WTC11 (cell line): ENCODE measurements around the gene NECAB3. TPM values are rescaled to one million over a fixed set of nuclear protein-coding genes. Genes with fewer than 3 reads are reported as not detected.
A peak's percentile ranks its signal among the peaks of the same experiment; 100 is the strongest.

Experiments
- ATAC-seq: fragments of 200-7000 bp; cut with Tn5 transposase; 2 replicates; pipeline ENCODE4 v1.10.0; 2021; ENCODE audit warnings: mild to moderate bottlenecking, moderate library complexity
- CTCF ChIA-PET: fragments of 300-600 bp; sonication (Branson Sonifier 250); formaldehyde crosslinking; loops from one replicate; lab custom pipeline; 2021; ENCODE audit warnings: antibody characterized with exemption; lab: Charles Lee
- POLR2A ChIA-PET: fragments of 350-600 bp; sonication (Branson Sonifier 250); formaldehyde crosslinking; loops from one replicate; lab custom pipeline; 2021; ENCODE audit warnings: antibody characterized with exemption; lab: Charles Lee
- DNase-seq: peaks from one replicate; pipeline ENCODE4 v3.0.0; 2021; ENCODE audit warnings: low spot score
- H3K27ac Mint-ChIP-seq: 2 replicates; pipeline ENCODE4 v1.8.0; 2021; ENCODE audit warnings: mixed read lengths
- H3K27me3 Mint-ChIP-seq: 2 replicates; pipeline ENCODE4 v1.8.0; 2021; ENCODE audit warnings: low read depth, mild to moderate bottlenecking, moderate library complexity, mixed read lengths
- H3K36me3 Mint-ChIP-seq: 2 replicates; pipeline ENCODE4 v1.8.0; 2021; ENCODE audit warnings: mixed read lengths
- H3K4me1 Mint-ChIP-seq: 2 replicates; pipeline ENCODE4 v1.8.0; 2022; ENCODE audit warnings: mixed read lengths
- H3K4me3 Mint-ChIP-seq: 2 replicates; pipeline ENCODE4 v1.8.0; 2021; ENCODE audit warnings: mild to moderate bottlenecking, moderate library complexity, mixed read lengths
- H3K9me3 Mint-ChIP-seq: 2 replicates; pipeline ENCODE4 v1.8.0; 2021; ENCODE audit warnings: mixed read lengths
- ATF2 ChIP-seq: sonication (generic); formaldehyde crosslinking; IDR thresholded peaks from 2 replicates; pipeline ENCODE4 v1.8.1; 2022; ENCODE audit warnings: low read depth, missing genetic modification reagents, borderline replicate concordance
- EMX1 ChIP-seq: fragments of 250-450 bp; sonication (Bioruptor Pico); IDR thresholded peaks from 2 replicates; pipeline ENCODE4 v1.8.0; 2021; ENCODE audit warnings: mild to moderate bottlenecking
- GRHL2 ChIP-seq: fragments of 250-450 bp; sonication (Bioruptor Pico); IDR thresholded peaks from 2 replicates; pipeline ENCODE4 v1.8.0; 2022; ENCODE audit warnings: mild to moderate bottlenecking, moderate library complexity; ENCODE audit not compliant: insufficient replicate concordance, severe bottlenecking
- JAZF1 ChIP-seq: fragments of 250-450 bp; sonication (Bioruptor Pico); IDR thresholded peaks from 2 replicates; pipeline ENCODE4 v1.9.0; 2021; ENCODE audit warnings: moderate library complexity, mild to moderate bottlenecking, inconsistent platforms
- JUN ChIP-seq: sonication (generic); formaldehyde crosslinking; IDR thresholded peaks from 2 replicates; pipeline ENCODE4 v1.8.0; 2023; ENCODE audit warnings: mild to moderate bottlenecking, missing genetic modification reagents
- MAX ChIP-seq: sonication (generic); formaldehyde crosslinking; IDR thresholded peaks from 2 replicates; pipeline ENCODE4 v1.8.0; 2022; ENCODE audit warnings: mild to moderate bottlenecking, missing genetic modification reagents
- MLX ChIP-seq: sonication (generic); formaldehyde crosslinking; IDR thresholded peaks from 2 replicates; pipeline ENCODE4 v1.8.1; 2023; ENCODE audit warnings: mild to moderate bottlenecking, missing genetic modification reagents, moderate library complexity
- MXD4 ChIP-seq: fragments of 250-450 bp; sonication (Bioruptor Pico); IDR thresholded peaks from 2 replicates; pipeline ENCODE4 v1.8.0; 2021; ENCODE audit warnings: mild to moderate bottlenecking, moderate library complexity, borderline replicate concordance
- MYBL2 ChIP-seq: sonication (generic); formaldehyde crosslinking; IDR thresholded peaks from 2 replicates; pipeline ENCODE4 v1.8.1; 2023; ENCODE audit warnings: mild to moderate bottlenecking, moderate library complexity, missing genetic modification reagents
- NFYB ChIP-seq: sonication (generic); formaldehyde crosslinking; conservative IDR thresholded peaks from 2 replicates; pipeline ENCODE4 v1.8.0; 2022; ENCODE audit warnings: low read depth, missing genetic modification reagents
- PREB ChIP-seq: sonication (generic); formaldehyde crosslinking; IDR thresholded peaks from 2 replicates; pipeline ENCODE4 v1.8.1; 2022; ENCODE audit warnings: mild to moderate bottlenecking, missing genetic modification reagents, moderate library complexity, borderline replicate concordance
- SMAD3 ChIP-seq: sonication (generic); formaldehyde crosslinking; IDR thresholded peaks from 2 replicates; pipeline ENCODE4 v1.8.0; 2022; ENCODE audit warnings: missing genetic modification reagents, mild to moderate bottlenecking, borderline replicate concordance
- SP1 ChIP-seq: sonication (generic); formaldehyde crosslinking; conservative IDR thresholded peaks from 2 replicates; pipeline ENCODE4 v1.8.1; 2022; ENCODE audit warnings: missing genetic modification reagents
- USF2 ChIP-seq: sonication (generic); formaldehyde crosslinking; IDR thresholded peaks from 2 replicates; pipeline ENCODE4 v1.8.1; 2023; ENCODE audit warnings: mild to moderate bottlenecking, missing genetic modification reagents, moderate library complexity
- ZNF423 ChIP-seq: fragments of 250-450 bp; sonication (Bioruptor Pico); IDR thresholded peaks from 2 replicates; pipeline ENCODE4 v2.1.2; 2022; ENCODE audit warnings: mild to moderate bottlenecking, moderate library complexity
- total RNA-seq: library from RNA; stranded (reverse); gene quantifications from 3 replicates; pipeline ENCODE4 v1.2.3, GENCODE V29; 2021
- TF ChIP-seq, protein P1 (sequence below): sonication (generic); formaldehyde crosslinking; IDR thresholded peaks from 2 replicates; pipeline ENCODE4 v1.8.1; 2023; ENCODE audit warnings: mild to moderate bottlenecking, missing genetic modification reagents
- TF ChIP-seq, protein P2 (sequence below): fragments of 250-450 bp; sonication (Bioruptor Pico); IDR thresholded peaks from 2 replicates; pipeline ENCODE4 v1.8.0; 2021; ENCODE audit warnings: mild to moderate bottlenecking
- TF ChIP-seq, protein P3 (sequence below): sonication (generic); formaldehyde crosslinking; IDR thresholded peaks from 2 replicates; pipeline ENCODE4 v1.8.0; 2022; ENCODE audit warnings: mild to moderate bottlenecking, missing genetic modification reagents

NECAB3 gene
- total RNA-seq, 1 experiment from 2014 or later, result 38.0 TPM

- TF ChIP-seq, protein P1, sequence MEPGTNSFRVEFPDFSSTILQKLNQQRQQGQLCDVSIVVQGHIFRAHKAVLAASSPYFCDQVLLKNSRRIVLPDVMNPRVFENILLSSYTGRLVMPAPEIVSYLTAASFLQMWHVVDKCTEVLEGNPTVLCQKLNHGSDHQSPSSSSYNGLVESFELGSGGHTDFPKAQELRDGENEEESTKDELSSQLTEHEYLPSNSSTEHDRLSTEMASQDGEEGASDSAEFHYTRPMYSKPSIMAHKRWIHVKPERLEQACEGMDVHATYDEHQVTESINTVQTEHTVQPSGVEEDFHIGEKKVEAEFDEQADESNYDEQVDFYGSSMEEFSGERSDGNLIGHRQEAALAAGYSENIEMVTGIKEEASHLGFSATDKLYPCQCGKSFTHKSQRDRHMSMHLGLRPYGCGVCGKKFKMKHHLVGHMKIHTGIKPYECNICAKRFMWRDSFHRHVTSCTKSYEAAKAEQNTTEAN (CRISPR knock-in tag), result 0 out of 2 replicates have a peak, but pooled peaks have one; percentile 57
- TF ChIP-seq MYBL2 (CRISPR knock-in tag) (peak; percentile 68; the same call in 1 of the 2 replicates), MAX (CRISPR knock-in tag) (peak; percentile 64; the same call in 1 of the 2 replicates), ZNF423 (CRISPR knock-in tag) (no peak), SP1 (CRISPR knock-in tag) (peak; percentile 65; the same call in 1 of the 2 replicates)
These were observed 7.7 kb downstream of the NECAB3 start, which contains the start of gene ACTL10 (continued) for GRCh38 chr20:33666293-33667244.

DNA sequence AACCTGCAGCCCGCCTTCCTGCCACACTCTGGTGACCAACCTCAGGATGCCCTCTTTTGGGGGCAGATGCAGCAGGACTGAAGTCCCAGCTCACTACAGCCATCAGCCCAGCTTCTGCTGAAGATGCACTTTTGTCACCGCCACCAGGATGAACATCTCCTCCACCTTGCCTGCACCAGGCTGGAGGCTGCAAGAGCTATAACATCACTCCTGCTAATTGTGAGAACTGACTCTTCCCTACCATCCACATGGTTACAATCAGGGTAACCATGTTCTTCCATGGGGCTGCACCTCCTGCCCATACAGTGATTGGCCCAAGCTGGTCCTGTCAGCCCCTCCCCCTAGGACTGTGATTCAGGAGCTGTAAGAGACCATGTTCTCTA lies 9.5 kb downstream of the NECAB3 start:
- peak overlapping the region; percentile 69 for H3K4me3 Mint-ChIP-seq
- no peak overlapping the region for H3K27ac Mint-ChIP-seq
- ATAC-seq, result no peak
- DNase-seq, result no peak
- TF ChIP-seq JAZF1 (CRISPR knock-in tag) (no peak), MXD4 (no peak), MLX (no peak), SMAD3 (no peak), PREB (CRISPR knock-in tag) (no peak), EMX1 (CRISPR knock-in tag) (no peak), JUN (CRISPR knock-in tag) (no peak), GRHL2 (CRISPR knock-in tag) (no peak), USF2 (CRISPR knock-in tag) (no peak), NFYB (CRISPR knock-in tag) (no peak), ATF2 (CRISPR knock-in tag) (no peak)
- TF ChIP-seq, protein P2, sequence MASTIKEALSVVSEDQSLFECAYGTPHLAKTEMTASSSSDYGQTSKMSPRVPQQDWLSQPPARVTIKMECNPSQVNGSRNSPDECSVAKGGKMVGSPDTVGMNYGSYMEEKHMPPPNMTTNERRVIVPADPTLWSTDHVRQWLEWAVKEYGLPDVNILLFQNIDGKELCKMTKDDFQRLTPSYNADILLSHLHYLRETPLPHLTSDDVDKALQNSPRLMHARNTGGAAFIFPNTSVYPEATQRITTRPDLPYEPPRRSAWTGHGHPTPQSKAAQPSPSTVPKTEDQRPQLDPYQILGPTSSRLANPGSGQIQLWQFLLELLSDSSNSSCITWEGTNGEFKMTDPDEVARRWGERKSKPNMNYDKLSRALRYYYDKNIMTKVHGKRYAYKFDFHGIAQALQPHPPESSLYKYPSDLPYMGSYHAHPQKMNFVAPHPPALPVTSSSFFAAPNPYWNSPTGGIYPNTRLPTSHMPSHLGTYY, result no peak
- TF ChIP-seq, protein P1 (CRISPR knock-in tag), result no peak
- TF ChIP-seq, protein P3, sequence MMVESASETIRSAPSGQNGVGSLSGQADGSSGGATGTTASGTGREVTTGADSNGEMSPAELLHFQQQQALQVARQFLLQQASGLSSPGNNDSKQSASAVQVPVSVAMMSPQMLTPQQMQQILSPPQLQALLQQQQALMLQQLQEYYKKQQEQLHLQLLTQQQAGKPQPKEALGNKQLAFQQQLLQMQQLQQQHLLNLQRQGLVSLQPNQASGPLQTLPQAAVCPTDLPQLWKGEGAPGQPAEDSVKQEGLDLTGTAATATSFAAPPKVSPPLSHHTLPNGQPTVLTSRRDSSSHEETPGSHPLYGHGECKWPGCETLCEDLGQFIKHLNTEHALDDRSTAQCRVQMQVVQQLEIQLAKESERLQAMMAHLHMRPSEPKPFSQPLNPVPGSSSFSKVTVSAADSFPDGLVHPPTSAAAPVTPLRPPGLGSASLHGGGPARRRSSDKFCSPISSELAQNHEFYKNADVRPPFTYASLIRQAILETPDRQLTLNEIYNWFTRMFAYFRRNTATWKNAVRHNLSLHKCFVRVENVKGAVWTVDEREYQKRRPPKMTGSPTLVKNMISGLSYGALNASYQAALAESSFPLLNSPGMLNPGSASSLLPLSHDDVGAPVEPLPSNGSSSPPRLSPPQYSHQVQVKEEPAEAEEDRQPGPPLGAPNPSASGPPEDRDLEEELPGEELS (CRISPR knock-in tag), result no peak
- TF ChIP-seq, all 79 proteins: peak for 0
- POLR2A ChIA-PET, result interaction anchor here (0.6 kb wide), 1 partner anchor 205 kb away, joined by 3 read pairs; no protein-coding TSS in a partner anchor
- Mint-ChIP-seq H3K36me3 (0 out of 2 replicates have a peak, but pooled peaks cover 3% of the 10 kb centered on the region), H3K4me1 (peaks cover 28% of the 10 kb centered on the region), H3K9me3 (no peaks in the 10 kb centered on the region), H3K27me3 (peaks cover 16% of the 10 kb centered on the region)
- CTCF ChIA-PET, result interaction anchor here (0.6 to 7.9 kb wide), 6 partner anchors 11 to 220 kb away, joined by 3 to 134 read pairs (median 3); partner anchors contain the start of gene ZNF341
